Astrocyte (in vitro differentiated cells and primary cell): ENCODE data around the gene HOXA4.

Experiments
- EZH2 ChIP-seq: IDR thresholded peaks from 2 replicates; pipeline ENCODE4 v1.6.1; 2012; ENCODE audit warnings: mild to moderate bottlenecking, low read length, inconsistent platforms; ENCODE audit not compliant: insufficient read depth
- TF ChIP-seq, protein P1 (sequence below): IDR thresholded peaks from 2 replicates; pipeline ENCODE4 v1.5.1; 2011; ENCODE audit warnings: low read depth, mild to moderate bottlenecking, inconsistent platforms, low read length, moderate library complexity; ENCODE audit not compliant: insufficient read depth

DNA sequence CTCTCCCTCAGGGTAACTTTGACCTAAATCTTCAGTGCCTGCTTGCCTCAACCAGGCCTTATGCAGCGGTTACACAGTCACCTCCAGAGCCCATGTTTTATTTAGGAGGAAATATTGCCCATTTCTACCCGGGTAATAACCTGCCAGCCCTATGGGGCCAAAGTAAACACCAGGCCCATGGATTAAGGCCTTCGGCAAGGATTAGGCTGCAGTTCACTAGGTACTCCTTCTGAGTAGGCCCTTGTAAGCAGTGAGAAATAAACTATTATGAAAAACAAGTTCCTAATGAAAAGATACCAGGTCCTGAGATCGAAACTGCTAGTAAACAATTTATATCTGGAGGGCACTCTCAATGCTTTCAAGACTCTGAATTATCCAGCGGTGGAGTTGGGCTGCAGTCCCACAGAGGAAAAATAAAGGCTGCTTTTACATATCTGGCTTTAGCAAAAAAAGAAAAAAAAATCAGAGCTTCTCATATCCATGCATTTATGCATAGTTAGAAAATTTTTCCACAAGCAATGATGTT is 47.3 kb upstream of the HOXA4 start:
- TF ChIP-seq, protein P1, sequence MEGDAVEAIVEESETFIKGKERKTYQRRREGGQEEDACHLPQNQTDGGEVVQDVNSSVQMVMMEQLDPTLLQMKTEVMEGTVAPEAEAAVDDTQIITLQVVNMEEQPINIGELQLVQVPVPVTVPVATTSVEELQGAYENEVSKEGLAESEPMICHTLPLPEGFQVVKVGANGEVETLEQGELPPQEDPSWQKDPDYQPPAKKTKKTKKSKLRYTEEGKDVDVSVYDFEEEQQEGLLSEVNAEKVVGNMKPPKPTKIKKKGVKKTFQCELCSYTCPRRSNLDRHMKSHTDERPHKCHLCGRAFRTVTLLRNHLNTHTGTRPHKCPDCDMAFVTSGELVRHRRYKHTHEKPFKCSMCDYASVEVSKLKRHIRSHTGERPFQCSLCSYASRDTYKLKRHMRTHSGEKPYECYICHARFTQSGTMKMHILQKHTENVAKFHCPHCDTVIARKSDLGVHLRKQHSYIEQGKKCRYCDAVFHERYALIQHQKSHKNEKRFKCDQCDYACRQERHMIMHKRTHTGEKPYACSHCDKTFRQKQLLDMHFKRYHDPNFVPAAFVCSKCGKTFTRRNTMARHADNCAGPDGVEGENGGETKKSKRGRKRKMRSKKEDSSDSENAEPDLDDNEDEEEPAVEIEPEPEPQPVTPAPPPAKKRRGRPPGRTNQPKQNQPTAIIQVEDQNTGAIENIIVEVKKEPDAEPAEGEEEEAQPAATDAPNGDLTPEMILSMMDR = no peak
- TF ChIP-seq EZH2 = no peak
